Right atrium auricular region (tissue), 2 donors: Measurements from ENCODE around the gene RAC2. TPM values are rescaled to one million over a fixed set of nuclear protein-coding genes. Genes with fewer than 3 reads are reported as not detected.

ENCODE experiments used
- DNase-seq: peaks from one replicate; pipeline ENCODE4 v3.0.0-alpha.2; 2019; ENCODE audit warnings: low spot score
- H3K27ac ChIP-seq, 2 donors: fragments of 200-600 bp; sonication (generic); 1 replicate in 1 of 2; 2 replicates in 1 of 2; pipeline ENCODE4 v1.5.1; 2016 to 2019
- H3K27me3 ChIP-seq, 2 donors: fragments of 200-600 bp; sonication (generic); one replicate each; pipeline versions ENCODE4 v1.5.1 to v1.6.0; 2017 to 2019
- H3K36me3 ChIP-seq: fragments of 200-600 bp; sonication (generic); one replicate; pipeline ENCODE4 v1.5.1; 2016
- H3K4me1 ChIP-seq, 2 donors: fragments of 200-600 bp; sonication (generic); one replicate each; pipeline versions ENCODE4 v1.5.1 to v1.6.0; 2017 to 2019
- H3K4me3 ChIP-seq, 2 donors: fragments of 200-600 bp; sonication (generic); 1 replicate in 1 of 2; 2 replicates in 1 of 2; pipeline ENCODE4 v1.5.1; 2017 to 2019; ENCODE audit warnings: mild to moderate bottlenecking in 1 of 2, moderate library complexity in 1 of 2
- H3K9me3 ChIP-seq, 2 donors: fragments of 200-600 bp; sonication (generic); one replicate each; pipeline ENCODE4 v1.5.1; 2019
- total RNA-seq, 2 donors: library from RNA; depleted of rRNA; stranded (reverse); fragments of >200 nt; gene quantifications; one replicate each; pipeline ENCODE4 v1.1.0, GENCODE V29; 2016
- TF ChIP-seq, protein P1 (sequence below), 2 donors: fragments of 200-600 bp; sonication (generic); IDR thresholded peaks; one replicate each; pipeline ENCODE4 v1.5.1; 2019; ENCODE audit warnings: antibody characterized with exemption in 2 of 2

The RAC2 gene
- total RNA-seq, 2 donors from 2014 or later = 2.9 to 10.3 TPM

GRCh38 chr22:37229805-37230672 lies 14.0 kb downstream of the RAC2 start:
- TF ChIP-seq, protein P1, sequence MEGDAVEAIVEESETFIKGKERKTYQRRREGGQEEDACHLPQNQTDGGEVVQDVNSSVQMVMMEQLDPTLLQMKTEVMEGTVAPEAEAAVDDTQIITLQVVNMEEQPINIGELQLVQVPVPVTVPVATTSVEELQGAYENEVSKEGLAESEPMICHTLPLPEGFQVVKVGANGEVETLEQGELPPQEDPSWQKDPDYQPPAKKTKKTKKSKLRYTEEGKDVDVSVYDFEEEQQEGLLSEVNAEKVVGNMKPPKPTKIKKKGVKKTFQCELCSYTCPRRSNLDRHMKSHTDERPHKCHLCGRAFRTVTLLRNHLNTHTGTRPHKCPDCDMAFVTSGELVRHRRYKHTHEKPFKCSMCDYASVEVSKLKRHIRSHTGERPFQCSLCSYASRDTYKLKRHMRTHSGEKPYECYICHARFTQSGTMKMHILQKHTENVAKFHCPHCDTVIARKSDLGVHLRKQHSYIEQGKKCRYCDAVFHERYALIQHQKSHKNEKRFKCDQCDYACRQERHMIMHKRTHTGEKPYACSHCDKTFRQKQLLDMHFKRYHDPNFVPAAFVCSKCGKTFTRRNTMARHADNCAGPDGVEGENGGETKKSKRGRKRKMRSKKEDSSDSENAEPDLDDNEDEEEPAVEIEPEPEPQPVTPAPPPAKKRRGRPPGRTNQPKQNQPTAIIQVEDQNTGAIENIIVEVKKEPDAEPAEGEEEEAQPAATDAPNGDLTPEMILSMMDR (IDR thresholded peaks at IDR 0.05) = no peak
- H3K9me3 ChIP-seq = no peaks in the 10 kb centered on the region
- no peak for DNase-seq
- H3K27ac ChIP-seq = no peak overlapping the region
- peaks cover 0 to 7% of the 10 kb centered on the region in 2 donors for H3K4me1 ChIP-seq
- H3K4me3 ChIP-seq = no peak overlapping the region
- no peaks in the 10 kb centered on the region for H3K27me3 ChIP-seq
- H3K36me3 ChIP-seq = no peaks in the 10 kb centered on the region

GRCh38 chr22:37229012-37229804 lies 14.9 kb downstream of the RAC2 start:
- no peak for DNase-seq
- Histone ChIP-seq H3K36me3 (no peaks in the 10 kb centered on the region), H3K9me3 (no peaks in the 10 kb centered on the region), H3K4me1 (peaks cover 0 to 7% of the 10 kb centered on the region in 2 donors), H3K4me3 (no peak overlapping the region), H3K27me3 (no peaks in the 10 kb centered on the region), H3K27ac (no peak overlapping the region)
- TF ChIP-seq, protein P1 (IDR thresholded peaks at IDR 0.05) = no peak

- no peak for DNase-seq
- Histone ChIP-seq H3K4me1 (peaks cover 0 to 7% of the 10 kb centered on the region in 2 donors), H3K4me3 (no peak overlapping the region), H3K9me3 (no peaks in the 10 kb centered on the region), H3K27me3 (no peaks in the 10 kb centered on the region), H3K27ac (no peak overlapping the region), H3K36me3 (no peaks in the 10 kb centered on the region)
- TF ChIP-seq, protein P1 (IDR thresholded peaks at IDR 0.05) = no peak
Observed at GRCh38 chr22:37228106-37229011, 15.7 kb downstream of the RAC2 start.

DNA sequence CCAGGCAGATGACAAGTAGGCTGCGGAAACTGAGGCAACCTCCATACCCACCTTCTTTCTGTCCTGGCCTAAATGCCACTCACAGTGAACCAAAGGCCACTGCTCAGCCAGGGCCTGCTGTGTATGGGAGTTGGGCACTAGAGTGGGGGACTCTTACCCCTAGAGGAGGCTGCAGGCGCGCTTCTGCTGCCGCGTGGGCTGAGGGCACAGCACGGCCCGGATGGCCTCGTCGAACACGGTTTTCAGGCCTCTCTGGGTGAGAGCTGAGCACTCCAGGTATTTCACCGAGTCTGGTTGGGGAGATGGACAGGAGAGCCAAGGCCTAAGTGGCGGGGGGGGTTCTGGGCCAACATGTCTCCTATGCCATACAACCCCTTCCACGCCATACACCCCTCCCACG lies 17.6 kb downstream of the RAC2 start:
- Histone ChIP-seq H3K4me1 (peaks cover 0 to 7% of the 10 kb centered on the region in 2 donors), H3K4me3 (no peak overlapping the region), H3K36me3 (no peaks in the 10 kb centered on the region), H3K27me3 (no peaks in the 10 kb centered on the region), H3K27ac (no peak overlapping the region), H3K9me3 (no peaks in the 10 kb centered on the region)
- TF ChIP-seq, protein P1 (IDR thresholded peaks at IDR 0.05) = no peak
- no peak for DNase-seq

- H3K27ac ChIP-seq = no peak overlapping the region
- DNase-seq = no peak
- peaks cover 0 to 7% of the 10 kb centered on the region in 2 donors for H3K4me1 ChIP-seq
- no peaks in the 10 kb centered on the region for H3K9me3 ChIP-seq
- H3K36me3 ChIP-seq = no peaks in the 10 kb centered on the region
- H3K4me3 ChIP-seq = no peak overlapping the region
- TF ChIP-seq, protein P1 (IDR thresholded peaks at IDR 0.05) = no peak
- H3K27me3 ChIP-seq = no peaks in the 10 kb centered on the region
Observed at GRCh38 chr22:37226087-37226486, 18.0 kb downstream of the RAC2 start.
